ENCODE results near the gene ADGRG3.
A peak's percentile ranks its signal among the peaks of the same experiment; 100 is the strongest.

ADGRG3 gene

DNA sequence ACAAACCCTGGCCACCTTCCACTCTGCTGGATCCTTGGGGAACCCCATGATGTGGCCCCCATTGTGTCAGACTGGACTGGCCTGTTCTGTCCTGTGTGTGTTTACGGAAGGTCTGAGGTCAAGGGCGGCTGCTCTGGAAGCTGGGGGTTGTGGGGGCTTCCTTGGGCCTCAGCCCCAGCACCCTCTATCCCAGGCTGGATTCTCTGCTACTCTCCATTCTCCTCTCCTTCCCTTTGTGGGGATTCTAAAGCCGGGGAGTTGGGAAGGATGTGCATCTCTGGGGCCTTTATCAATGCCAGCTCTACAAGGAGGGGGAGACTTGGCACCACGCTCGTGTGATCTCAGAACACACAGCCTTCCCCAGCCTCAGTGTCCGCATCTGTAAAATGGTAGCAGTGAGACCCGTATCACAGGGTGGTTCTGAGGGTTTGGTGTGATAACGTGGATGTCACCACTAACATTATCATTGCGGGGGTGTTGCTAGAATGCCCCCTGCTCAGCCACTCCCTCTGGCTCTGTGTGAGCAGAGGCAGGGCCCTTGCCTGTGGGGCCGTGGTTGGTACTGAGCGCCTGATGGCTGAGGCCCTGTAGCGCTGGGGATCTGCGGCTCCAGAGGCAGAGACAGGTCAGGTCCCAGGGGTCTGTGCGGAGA lies 21.6 kb upstream of the ADGRG3 start:
- DNase-seq: no peak

DNA sequence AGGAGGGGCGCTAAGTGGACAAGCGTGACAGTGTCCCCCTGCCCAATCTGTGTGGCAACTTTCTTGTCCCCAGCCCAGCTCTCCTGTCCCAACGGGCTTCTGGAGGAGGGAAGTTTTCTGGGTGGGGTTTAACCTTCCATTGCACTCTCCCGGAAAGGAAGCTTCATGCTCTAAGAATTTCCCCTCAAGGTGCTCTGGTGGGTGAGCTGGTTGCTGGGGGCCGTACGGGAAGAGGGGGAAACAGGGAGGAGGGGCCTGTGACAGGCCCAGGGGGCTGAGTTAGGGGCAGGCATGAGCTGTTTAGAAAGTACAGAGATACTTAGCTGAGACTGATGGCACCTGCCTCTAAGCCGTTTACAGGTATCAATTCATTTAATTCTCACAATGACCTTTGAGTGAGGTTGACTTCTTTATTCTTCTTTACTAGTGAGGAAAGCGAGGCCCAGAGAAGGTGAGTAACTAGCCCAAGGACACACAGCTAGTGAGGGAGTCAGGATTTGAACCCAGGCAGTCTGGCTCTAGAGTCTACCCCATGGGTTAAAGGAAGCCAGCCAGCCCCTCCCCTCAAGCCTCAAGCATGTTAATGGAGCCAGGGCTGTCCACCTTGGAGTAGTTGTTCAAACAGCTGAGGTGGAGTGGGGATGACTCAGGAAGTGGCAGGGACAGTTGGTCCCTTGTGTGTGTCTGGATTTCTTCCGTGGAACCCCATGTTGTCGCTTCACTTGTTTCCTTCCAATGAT lies 20.8 kb upstream of the ADGRG3 start:
- DNase-seq: no peak

DNA sequence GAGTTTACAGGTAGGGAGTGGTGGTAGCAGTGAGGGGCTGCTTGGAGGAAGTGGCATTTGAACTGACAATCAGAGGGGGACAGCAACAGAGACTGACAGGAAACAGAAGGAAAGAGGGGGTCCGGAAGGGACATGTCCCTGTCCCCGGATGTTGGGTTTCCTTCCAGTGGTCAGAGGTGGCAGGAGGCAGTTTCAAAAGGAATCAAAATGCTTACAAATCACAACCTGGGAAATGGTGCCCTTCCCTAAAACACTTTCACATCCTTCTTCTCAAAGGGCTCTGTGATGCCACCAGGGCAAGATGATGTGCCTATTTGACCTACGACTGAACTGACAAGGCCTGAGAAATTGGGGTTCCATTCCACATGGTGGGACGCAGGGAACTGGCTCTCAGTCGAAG lies 20.0 kb upstream of the ADGRG3 start:
- DNase-seq: peak; percentile 28

DNA sequence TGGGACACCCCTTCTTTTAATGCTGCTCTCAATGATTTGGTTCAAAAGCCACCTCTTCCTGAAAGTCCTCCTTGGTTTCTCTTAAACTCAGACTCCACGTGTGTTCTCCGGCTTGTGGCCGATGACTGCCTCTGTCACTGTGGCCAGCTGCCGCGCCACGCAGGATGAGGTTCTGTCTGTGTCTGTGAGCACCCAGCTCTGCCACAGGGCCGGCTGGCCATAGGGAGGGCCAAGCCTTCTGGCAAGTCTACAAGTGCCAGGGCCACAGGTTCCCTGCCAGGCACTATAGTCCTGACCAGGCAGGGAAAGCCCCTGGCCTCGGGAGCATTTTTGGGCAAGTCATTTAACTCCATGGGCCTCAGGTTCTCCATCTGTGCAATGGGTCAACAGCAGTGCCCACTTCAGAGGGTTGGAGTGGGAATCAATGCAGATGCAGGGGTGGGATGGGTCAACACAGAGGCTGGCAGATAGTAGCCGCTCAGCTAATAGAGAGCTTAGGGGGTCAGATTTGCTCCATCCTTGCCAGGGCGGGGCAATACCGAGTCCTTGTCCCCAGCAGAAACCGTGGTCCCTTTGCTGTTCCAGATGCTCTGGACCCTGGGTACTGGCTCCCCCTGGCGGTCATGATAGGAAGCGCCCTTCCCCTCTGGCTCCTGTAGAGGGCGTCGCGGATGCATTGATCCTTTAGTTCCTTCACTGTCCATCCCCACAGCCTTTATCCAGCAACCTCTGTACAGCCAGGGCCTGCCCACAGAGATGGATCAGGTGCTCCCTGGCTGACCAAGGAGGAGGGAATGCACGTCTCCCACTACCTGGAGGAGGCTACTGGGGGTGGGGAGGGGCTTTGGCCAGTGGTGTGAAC lies 19.3 kb upstream of the ADGRG3 start:
- peak; percentile 90 for DNase-seq

DNA sequence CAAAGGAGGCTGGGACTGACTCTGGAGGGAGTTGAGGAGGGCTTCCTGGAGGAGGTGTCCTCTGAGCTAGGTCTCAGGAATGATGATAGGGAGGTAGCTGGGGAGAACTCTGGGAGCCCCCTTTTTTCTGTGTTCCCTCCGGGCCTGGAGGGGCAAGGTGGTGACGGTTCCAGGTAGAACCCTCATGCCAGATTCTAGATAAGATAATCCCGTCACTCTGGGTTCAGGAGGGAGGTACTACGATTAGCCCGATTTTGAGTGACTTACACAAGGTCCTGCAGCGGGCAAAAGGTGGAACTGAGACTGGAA lies 18.7 kb upstream of the ADGRG3 start:
- no peak for DNase-seq

DNA sequence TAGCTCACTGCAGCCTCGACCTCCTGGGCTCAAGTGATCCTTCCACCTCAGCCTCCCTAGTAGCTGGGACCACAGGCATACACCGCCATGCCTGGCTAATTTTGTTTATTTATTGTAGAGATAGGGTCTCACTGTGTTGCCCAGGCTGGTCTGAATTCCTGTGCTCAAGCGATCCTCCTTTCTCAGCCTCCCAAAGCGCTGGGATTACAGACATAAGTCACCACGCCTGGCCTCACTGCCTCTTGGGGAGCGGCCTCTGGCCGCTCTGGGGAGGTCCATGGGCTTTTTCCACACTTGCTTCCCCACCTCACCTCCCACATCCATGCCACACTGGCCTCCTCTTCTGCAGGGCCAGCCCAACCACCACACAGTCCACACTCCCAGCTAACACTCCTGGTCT lies 18.3 kb upstream of the ADGRG3 start:
- DNase-seq: no peak

DNA sequence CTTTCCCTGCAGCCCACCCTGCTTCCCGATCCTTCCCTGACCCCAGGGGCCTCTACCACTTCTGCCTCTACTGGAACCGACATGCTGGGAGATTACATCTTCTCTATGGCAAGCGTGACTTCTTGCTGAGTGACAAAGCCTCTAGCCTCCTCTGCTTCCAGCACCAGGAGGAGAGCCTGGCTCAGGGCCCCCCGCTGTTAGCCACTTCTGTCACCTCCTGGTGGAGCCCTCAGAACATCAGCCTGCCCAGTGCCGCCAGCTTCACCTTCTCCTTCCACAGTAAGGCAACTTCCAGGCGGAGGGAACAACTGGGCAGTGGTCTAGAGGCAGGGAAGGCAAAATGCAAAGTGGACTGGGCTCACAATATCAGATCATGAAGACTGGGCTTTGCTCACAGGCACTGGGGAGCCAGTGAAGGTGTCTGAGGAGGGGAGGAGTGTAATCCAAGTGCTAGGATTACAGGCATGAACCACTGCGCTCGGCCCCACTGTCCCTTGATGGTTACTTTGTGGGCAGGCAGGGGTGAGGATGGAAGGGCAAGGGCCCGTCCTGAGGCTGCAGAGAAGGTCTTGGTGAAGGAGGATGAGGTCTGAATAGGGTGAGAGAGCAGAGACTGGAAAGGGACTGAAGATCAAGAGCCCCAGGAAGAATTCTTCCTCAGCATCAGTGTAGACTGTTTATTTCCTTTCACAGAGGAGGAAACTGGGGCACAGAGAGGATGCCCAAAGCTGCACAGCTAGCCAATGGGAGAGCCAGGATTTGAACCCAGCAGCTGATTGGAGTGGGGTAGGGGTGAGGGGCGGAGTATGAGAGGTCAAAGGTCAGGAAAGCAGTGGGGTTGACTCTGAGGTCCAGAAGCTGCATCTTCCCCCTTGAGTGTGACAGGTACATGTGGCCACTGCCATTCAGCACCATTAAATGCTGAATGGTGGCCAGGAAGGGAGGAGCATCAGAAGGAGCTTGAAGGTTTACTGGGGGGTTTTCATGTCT lies 16.5 kb upstream of the ADGRG3 start:
- DNase-seq: peak; percentile 48

DNA sequence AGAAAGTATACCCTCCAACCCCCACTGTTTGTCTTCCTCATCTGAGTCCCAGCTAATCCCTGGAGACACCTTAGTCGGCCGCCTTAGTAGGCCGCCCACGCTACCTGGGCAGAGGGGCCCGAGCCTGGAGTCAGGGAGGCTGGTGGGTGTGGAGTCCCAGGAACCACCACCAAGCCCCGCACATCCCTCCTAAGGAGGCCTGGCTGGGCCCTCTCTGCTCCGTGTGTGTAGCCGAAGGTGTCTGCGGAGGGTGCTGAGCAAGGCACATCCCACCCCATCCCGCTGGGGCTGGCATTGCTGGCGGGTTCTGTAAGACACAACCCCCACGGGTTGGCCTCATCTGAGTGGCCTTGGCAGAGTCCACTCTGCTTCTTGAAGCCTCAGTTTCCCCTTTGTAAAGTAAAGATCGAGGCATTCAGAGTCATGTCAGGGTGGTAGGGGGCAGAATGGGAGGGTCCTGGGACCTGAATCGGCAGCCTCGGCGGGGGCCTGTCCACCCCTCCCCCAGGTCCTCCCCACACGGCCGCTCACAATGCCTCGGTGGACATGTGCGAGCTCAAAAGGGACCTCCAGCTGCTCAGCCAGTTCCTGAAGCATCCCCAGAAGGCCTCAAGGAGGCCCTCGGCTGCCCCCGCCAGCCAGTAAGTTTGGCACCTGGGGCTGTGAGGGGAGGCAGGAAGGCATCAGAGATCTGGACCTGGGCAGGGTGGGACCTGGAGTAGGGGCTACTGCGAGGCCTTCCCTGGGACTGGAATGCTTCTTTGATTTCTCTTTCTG lies 15.2 kb upstream of the ADGRG3 start:
- DNase-seq: no peak

DNA sequence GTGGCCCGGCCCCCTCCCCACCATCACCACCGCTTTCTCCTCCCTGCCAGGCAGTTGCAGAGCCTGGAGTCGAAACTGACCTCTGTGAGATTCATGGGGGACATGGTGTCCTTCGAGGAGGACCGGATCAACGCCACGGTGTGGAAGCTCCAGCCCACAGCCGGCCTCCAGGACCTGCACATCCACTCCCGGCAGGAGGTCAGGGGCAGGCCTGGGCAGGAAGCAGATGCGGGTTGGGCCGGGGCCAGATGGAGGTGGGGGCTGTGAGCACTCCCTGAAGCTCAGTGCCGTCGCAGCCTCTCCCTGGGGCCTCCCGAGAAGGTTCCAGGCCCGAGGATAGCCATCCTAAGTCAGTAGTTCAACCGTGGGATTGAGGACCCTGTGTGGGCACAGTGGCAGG lies 14.2 kb upstream of the ADGRG3 start:
- no peak for DNase-seq

DNA sequence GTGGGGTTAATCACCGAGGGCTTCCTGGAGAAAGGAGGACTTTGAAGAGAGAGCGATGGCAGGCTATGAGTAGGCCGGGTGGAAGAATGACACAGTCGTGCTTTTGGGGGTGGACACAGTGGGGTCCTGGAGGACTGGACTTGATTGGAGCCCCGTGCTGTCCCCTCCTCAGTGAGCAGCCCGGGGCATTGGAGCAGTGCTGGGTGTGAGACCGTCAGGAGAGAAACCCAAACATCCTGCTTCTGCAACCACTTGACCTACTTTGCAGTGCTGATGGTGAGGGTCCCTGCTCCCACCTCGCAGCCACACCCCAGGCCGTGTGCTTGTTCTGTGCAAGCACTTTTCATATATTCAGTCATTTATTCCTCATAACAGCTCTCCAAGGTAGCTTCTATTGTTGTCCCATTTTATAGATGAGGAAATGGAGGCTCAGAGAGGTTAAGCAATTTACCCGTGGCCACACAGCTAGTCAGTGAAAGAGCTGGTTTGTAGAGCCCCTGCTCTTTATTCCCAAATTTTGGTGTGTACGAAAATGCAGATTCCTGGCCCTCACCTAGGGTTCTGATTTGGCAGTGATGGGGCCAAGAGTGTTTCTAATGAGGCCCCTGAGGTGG lies 11.7 kb upstream of the ADGRG3 start:
- no peak for DNase-seq

DNA sequence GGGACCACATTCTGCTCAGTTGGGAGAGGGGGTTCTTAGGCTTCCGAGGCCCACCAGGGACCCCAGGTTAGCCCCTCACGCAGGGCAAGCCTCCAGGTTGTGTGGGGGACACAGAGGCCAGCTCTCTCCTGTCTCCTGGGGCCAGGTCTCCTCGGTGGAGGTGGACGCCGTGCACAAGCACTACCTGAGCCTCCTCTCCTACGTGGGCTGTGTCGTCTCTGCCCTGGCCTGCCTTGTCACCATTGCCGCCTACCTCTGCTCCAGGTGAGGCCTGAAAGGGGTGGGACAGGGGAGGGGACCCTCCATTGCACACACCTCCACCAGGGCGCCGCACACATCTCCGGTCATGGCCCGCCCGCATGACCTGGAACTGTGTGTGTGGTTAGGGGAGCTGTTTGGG lies 10.9 kb upstream of the ADGRG3 start:
- no peak for DNase-seq

DNA sequence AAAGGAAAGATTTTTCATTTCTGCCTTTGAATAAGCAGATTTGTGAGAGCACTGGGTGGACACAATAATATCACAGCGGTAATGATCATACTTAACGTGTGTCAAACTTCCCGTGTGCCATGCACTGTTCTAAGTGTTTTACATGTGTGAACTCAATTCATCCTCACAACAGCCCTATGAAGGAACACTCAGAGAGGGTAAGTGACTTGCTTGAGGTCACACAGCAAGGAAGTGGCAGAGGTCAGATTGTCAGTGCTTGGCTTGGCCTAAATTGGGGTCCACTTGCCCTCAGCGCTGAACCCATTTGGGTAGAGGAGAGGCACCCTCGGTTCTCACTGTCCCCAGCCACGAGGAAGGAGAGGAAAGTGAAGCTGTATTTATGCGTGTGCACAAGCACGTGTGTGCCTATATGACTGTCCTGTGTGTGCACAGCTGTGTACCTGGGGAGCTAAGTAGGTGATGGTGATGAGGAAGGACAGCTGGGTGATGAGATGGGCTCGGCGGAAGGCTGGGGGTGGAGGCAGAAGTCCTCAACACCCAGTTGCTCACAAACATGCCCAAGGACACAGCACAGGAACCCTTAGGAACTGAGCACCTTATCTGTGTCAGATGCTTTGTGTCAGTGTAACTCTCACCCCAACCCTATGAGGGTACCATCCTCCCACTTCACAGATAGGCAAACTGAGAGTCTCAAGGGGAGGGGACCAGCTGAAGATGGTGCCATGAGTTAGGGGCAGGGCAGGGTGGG lies 9.8 kb upstream of the ADGRG3 start:
- no peak for DNase-seq

DNA sequence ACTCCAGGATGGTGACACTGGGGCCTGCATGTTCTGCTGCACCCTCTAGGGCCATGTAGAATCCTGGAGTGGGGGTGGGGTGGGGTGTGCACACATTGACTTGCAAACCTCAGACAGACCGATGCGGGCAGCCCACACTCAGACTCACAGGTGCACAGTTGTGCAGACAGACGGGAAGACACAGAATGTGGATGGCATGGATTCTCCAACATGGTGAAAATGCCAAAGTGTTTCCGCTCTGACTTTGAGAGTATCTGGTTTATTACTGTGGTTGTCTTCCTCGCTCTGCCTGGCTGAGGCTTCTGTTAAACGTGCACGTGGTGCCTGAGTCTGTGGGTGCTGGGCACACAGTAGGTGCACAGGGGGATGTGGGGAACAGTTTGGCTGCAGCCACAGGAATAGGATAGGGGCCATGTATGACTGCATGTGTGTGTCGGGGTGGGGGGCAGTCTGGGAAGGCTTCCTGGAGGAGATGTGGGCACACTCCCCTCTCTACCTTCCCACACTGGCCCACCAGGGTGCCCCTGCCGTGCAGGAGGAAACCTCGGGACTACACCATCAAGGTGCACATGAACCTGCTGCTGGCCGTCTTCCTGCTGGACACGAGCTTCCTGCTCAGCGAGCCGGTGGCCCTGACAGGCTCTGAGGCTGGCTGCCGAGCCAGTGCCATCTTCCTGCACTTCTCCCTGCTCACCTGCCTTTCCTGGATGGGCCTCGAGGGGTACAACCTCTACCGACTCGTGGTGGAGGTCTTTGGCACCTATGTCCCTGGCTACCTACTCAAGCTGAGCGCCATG lies 9.0 kb upstream of the ADGRG3 start:
- no peak for DNase-seq

DNA sequence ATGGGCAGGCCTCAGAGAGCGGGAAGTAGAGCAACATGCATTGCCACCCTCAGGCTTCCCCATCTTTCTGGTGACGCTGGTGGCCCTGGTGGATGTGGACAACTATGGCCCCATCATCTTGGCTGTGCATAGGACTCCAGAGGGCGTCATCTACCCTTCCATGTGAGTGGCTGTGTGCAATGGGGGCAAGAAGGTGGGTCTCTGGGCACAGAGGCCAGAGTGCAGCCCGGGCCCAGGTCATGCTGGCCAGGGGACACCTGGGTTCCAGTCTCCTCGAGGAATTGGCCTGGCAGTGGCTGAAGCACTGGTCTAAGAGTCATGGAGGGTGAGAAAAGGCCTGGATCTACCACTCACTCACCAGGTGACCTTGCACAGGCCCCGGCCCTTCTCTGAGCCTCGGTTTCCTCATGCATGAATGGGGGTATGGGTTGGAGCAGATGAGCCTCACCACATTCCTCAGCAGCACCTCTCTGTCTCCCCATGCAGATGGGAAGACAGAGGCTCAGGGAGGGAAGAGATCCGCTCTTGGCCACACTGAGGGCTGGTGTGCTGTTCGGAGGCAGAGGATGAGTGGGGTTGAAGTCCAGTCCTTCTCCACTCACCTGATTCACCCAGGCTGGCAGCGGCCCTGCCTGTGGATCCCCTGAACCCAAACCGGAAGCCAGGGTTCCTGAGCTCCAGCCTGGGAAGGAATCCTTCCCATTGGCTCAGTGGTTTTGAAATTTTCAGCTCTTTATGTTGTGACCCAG lies 7.2 kb upstream of the ADGRG3 start:
- DNase-seq: no peak

DNA sequence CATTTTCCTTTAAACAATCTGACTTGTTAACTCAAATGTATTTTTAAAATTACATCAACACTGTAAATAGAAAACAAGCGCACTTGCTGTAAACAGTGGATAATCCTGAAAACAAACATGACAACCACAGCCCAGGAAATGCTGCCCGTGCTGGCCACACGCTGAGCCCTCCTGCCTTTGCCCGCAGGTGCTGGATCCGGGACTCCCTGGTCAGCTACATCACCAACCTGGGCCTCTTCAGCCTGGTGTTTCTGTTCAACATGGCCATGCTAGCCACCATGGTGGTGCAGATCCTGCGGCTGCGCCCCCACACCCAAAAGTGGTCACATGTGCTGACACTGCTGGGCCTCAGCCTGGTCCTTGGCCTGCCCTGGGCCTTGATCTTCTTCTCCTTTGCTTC lies 6.6 kb upstream of the ADGRG3 start:
- DNase-seq: no peak

DNA sequence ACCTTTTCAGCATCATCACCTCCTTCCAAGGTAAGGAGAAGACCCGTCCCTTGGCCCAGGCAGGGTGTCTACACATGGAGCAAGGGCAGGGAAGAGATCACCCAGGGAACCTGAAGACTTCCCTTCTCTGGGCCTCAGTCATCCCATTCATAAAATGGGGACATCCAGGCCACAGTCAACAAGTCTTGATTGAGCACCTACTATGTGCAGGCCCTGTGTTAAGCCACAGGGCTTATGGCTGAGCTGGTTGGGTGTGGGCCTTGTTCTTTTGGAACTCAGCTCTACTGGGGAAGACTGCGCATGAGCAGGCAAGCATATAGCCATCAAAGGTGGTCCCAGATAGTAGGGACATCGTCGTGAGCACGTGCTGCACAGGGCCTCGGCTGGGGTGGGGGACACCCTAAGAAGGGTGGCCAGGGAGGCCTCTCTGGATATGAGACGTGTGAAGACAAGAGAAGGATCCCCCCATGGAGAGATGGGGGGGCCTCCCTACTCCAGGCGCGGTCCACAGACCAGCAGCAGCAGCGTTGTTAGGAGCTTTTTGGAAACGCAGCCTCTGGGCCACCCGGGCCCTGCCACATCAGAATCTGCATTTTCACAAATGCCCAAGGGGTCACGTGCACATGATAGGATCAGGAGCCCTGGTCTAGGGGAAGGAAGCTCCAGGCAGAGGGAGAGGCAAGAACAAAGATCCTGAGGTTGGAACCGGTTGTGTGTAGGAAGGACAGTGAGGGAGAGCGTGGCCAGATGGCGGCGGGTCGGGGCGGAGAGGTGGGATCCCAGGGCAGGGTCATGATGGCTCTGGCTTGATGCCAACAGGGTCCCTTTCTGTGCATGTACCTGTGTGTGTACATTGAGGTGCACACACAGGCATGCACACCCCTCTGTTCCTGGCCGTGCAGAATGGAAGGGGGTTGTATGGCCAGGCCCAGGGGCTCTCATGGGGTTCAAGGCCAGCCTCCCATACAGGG lies 5.9 kb upstream of the ADGRG3 start:
- no peak for DNase-seq

DNA sequence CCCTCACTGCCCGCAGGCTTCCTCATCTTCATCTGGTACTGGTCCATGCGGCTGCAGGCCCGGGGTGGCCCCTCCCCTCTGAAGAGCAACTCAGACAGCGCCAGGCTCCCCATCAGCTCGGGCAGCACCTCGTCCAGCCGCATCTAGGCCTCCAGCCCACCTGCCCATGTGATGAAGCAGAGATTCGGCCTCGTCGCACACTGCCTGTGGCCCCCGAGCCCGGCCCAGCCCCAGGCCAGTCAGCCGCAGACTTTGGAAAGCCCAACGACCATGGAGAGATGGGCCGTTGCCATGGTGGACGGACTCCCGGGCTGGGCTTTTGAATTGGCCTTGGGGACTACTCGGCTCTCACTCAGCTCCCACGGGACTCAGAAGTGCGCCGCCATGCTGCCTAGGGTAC lies 4.7 kb upstream of the ADGRG3 start:
- DNase-seq: no peak
